Measurements from ENCODE around the gene MAPKAPK2.

The MAPKAPK2 gene

DNA sequence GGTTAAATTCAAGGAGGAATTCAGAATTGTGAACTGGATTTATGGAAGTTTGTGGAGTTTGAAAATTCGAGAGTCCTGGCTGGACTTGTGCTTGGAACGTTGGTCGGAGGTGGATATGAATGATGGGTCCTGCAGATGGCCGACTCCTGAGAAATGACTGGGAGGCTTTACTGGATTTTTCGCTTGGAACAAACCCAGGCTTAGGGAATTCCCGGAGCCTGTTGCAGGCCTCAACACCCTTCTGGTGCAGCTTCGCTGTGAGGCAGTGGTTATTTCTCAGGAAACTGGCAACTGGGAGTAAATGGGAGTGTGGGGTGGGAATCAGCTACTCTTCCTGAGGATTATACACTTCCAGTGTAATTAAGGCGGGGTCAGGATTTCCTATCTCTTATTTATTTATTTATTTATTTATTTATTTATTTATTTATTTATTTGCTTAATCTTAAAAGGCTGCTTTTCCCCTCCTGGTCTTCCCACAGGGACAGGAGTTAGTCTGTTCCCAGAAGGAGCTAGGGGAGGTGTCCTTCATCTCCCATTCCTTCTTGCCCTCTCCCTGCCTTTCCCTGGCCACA is 21.1 kb downstream of the MAPKAPK2 start:
- no peak for DNase-seq

DNA sequence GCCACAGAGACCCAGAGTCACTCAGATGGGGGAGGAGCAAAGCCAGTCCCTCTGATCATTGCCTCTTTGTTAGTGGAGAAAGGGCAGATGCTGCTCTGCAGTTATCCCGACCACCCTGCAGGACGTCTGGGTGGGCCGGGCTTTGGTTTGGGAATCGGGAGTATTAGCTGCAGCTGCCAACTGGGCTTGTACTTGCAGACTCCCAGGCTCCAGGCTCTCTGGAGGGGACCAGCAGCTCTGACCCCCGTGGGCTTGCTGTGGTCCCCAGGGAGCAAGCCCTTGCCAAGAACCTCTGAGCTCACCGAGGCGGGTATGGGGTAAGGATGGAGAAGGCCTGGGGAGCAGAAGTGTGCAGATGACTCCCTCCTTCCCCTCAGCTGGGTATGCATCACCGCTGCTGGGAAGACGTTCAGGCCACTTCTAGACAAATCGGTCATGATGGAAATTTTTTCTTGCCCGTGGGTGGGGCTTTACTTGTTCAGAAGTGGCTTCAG is 21.6 kb downstream of the MAPKAPK2 start:
- DNase-seq = no peak

DNA sequence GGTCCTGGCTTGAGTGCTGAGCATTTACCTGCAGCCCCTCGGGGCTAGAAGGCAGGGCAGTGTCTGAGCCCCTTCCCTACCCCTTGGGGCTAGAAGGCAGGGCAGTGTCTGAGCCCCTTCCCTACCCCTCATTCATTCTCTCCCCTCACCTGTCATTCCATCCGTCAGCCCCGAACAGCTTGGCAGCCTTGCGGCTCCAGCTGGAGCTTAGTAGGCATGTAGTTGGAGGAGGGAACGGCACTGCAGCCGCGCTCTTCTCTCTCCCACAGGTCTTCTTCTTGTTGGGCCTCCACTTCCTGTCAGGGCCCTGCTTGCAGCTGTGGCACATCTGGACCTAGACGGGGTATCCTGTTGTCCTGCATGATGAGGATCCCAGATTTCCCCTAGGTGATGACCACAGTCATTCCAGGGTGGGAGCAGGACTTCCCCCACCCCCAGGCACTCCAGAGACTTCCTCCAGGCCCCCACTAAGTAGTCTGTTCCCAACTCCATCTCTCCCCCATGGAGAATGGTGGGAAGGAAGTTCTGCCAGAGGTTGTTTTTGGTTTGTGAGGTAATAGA is 22.2 kb downstream of the MAPKAPK2 start:
- no peak for DNase-seq

DNA sequence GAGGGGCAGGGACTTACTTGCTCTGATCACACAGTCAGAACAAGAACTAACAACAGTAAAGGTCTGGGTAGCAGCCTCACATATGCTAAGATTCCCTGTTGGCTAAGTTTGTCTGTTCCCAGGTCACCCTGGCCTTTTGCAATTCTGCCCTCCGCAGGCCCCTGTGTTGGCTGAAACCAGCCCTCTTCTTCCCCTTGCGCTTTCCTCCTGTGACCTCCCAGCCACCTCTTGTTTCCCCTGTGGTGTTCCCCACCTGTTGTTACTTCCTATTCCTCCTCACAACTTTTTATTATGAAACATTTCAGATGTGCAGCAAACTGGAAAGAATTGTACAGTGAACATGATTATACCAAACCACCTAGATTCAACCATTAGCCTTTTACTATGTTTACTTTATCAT is 23.4 kb downstream of the MAPKAPK2 start:
- no peak for DNase-seq

DNA sequence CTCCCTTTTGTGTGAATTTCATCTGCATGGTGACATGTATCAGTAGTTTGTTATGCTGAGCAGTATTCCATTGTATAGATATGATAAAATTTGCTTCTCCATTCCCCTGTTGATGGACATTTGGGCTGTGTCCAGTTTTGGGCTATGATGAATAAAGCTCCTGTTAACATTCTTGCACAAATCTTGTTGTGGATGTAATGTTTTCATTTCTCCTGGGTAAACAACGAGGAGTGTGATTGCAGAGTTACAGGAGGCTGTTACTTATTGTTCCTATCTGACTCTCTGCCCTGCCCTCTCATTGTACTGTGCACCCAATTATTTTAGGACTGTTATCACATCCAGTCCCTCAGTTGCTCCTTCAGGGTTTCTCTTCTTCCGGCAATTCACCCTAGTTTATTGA is 24.2 kb downstream of the MAPKAPK2 start:
- no peak for DNase-seq

DNA sequence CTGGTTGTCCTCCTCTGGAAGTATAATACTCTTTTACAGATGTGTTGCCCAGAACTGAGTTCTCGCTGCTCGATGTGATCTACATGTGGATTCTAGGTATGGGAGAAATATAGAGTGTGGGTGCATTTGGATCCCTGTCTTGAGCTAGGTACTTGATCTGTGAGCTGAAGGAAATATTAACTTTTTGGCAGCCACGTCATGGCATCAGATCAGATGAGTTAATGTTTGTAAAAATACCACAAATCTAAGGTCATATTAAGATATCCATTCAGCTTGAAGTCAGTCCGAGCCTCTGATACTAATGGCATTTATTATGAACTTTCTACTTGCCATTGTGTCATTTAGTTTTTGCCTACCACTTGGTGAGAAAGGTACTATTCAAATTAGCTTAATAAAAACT is 24.6 kb downstream of the MAPKAPK2 start:
- DNase-seq = no peak

DNA sequence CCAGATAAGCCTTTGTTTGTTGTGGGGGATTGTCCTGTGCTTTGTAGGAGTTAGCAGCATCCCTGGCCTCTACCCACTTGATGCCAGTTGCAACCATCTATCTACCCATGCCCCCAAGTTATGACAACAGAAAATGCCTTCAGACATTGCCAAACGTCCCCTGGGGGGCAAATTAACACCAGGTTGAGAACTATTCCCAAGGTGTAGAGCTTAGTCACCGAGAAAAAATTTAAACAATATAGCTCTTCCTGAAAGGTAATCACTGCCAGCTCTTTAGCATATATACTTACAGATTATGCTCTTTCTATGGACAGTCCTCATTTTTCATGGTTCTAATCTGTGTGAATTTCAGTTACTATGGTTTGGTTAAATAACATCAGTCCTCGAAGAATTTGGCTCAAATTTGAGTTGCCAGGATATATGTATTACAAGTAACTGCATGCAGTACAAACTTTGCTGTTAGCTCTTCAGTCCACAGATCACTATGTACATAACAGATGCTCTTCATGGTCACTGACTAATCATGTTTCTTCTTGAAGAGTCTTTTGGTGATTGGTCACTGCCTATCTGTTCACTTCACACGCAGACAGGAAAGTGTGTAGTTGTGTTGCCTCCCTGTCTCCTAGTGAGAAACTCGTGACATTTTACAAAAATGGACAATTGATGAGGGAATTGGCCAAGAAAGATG is 25.2 kb downstream of the MAPKAPK2 start:
- DNase-seq = no peak

DNA sequence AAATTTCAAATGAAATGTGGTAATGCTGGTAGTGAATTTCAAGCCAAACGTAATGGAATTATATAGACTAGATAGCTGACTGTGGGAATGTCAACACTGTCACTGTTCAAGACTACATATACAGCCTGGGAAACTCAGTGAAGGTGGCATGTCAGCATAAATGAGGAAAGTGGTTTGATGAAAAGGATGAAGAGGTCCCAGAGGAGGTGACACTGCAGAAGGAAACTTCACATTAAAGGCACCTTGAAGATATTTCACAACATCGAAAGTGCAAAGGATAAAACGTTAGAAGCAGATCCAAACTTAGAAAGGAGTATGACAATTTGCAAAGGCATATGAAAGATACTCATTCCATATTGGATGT is 25.7 kb downstream of the MAPKAPK2 start:
- DNase-seq = no peak

DNA sequence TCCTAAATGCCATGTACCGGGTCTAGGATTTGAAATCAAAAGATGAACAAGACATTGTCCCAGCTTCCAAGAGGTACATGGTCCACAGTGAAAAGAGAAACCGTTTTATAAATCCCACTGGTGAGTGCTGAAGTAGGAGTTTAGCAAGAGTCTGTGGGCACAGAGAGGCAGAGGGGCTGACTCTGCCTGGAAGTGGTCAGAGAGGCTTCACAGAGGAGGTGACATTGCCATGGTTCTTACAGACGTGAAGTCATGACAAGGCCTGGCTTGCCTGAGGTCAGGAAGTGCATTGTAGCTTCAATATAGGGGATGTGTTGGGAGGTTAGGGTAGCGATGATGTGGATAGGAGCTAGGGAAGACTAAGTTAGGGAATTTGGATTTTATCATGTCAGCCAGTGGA is 28.4 kb downstream of the MAPKAPK2 start:
- DNase-seq = no peak

DNA sequence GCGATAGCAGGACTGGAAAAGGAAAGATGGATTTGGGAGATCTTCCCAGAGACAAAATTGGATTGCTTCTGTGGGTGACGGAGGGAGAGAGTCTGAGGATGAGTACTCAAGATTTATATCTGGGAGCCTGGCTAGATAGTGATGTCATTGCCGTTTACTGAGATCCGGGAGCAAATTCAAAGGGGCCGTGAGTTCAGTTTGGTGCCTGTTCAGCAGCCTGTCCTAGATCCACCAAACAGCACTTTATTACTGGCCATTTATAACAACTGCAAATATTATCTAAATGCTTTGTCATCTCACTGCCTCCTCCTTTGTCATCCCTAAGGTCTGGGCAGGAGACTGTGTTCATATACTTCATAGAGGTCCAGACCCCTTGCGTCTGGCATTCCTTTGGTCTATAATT is 29.2 kb downstream of the MAPKAPK2 start:
- DNase-seq = no peak

DNA sequence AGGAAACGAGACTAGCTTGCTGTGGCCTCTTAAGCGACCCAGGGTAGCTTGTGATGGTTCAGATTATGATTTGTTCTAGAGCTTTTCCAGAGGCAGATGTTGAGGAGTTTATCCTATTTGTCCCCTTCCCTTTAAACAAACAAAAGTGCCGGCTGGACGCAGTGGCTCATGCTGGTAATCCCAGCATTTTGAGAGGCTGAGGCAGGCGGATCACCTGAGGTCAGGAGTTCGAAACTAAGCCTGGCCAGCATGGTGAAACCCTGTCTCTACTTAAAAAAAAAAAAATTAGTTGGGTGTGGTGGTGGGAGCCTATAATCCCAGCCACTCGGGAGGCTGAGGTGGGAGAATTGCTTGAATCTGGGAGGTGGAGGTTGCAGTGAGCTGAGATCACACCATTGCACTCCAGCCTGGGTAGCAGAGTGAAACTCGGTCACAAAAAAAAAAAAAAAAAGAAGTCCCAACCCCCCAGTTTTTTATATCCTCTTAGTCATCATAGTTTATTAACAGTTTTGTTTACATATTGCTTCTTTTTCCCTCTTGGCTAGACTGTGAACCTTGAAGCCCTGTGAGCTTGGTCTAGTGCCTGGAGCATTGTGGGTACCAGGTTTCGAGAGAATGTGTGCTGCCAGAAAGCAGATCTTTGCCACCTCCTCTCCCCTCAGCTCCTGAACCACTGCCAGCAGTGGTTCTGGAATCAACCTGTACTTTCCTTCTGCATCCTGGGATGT is 29.8 kb downstream of the MAPKAPK2 start:
- no peak for DNase-seq

DNA sequence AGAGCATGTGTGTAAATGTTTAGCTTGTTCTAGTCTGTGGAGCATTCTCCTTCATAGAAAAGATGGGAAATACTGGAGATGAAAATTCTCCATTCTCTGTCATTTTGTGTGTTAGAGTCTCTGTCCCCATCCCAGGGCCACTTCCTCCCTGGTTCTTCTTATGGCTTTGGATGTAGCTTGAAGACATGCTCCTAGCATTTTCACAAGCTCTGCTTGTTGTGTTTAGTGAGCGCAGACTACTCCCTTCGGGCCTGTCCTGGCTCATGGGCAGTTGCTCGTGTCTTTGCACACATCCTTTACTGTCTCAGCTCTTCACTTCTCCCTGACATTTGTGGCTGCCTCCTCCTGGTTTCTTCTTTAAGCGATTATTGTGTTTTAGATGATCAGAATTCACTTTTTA is 30.4 kb downstream of the MAPKAPK2 start:
- DNase-seq = no peak

DNA sequence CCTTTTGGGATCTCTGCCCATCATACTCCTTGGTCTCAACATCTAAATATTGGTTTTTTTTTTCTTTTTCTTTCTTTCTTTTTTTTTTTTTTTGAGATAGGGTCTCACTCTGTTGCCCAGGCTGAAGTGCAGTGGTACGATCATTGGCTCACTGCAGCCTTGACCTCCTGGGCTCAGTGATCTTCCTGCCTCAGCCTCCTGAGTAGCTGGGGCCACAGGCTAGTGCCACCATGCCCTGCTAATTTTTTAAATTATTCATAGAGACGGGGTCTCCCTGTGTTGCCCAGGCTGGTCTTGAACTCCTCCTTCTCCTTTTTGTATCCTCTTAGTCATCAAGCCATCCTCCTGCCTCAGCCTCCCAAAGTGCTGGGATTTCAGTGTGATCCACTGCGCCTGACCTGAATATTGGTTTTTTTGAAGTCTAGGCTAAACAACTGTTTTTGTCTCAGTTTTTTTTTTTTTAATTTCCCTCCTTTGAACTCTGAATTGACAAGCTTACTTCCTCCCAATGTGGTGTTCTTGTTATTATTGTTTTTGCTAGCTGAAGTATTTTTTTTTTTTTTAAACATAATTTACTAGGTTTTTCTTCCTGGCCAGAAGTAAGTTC is 30.9 kb downstream of the MAPKAPK2 start:
- DNase-seq = no peak

DNA sequence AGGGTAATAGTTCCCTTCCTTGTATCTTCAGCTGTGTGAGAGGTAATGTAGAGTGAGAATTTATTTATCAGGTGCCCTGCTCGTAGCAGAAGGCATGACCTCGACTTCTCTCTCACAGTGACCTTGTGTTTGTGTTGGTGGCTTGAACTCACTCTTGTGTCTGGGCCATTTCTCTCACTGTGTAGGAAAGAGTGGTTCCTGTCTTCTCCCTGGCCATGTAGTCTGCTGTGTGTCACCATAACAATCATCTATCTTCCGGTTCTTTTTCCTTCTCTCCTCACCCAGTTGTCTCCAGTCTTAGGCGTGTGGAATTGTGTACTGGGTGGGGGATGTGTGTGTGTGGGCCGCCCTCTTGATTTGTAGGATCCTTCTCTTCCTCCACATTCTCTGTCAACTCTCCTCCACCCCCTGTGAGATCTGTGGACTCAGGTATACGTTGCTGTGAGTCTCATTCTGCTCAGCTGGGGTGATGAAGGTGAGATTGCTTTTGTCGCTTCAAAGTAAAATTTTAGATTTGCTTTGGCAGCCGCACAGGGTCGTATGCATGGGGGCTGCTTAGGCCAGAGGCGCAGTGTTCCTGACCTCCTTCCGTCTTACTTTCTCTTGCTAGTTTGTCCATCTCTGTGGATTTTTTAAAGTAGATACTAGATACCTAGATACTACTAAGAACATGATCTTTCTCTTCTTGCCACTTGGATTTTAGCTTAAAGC is 31.6 kb downstream of the MAPKAPK2 start:
- DNase-seq = no peak

DNA sequence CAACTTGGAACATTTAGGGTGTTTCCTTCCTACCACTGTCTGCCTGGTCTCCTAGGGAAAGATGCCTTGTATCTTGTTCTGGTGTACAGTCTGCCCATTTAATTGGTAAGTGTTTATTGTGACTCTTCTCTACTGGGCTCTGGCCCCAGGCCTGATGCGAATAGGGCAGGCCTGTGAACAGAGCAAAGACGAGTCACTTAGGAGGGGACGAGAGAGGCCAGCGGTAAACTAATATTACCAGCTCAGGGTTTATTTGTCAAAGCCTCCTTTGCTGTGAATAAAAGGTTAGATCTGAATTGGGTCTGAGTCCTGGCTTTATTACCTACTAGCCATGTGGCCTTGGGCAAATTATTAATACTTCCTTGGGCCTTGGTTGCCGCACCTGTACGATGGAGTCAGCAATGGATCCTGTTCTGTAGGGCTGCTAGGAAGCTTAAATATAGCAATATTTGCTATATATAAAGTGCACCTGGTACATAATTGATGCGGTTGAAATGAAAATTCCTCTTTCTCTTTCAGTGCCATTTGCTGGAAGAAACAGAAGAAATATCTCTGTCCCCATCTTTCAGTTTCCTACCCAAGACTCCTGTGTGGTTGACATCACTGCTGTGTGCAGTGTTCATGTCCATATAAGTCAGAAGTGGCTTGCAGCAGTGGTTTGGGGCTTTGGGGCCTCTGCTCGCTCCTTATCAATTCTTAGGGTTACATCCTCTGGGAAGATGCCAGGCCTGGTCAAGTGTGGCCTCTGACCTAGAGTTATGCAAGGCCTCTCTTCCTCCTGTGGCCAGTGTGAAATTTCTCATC is 32.4 kb downstream of the MAPKAPK2 start:
- no peak for DNase-seq

DNA sequence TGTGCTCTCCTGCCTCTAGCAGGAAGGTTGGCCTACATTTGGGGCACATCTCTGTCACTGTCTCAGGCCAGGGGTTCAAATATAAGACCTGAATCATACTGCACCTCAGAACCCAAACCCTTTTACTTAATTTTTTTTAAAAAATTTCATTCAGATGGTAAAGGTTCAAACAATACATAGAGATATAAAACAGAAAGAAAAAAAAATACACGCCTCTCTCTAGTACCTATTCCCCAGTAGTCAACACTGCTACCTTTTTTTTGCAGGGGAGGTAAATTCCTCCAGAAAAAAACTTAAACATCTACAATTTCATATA is 32.9 kb downstream of the MAPKAPK2 start:
- DNase-seq = no peak

DNA sequence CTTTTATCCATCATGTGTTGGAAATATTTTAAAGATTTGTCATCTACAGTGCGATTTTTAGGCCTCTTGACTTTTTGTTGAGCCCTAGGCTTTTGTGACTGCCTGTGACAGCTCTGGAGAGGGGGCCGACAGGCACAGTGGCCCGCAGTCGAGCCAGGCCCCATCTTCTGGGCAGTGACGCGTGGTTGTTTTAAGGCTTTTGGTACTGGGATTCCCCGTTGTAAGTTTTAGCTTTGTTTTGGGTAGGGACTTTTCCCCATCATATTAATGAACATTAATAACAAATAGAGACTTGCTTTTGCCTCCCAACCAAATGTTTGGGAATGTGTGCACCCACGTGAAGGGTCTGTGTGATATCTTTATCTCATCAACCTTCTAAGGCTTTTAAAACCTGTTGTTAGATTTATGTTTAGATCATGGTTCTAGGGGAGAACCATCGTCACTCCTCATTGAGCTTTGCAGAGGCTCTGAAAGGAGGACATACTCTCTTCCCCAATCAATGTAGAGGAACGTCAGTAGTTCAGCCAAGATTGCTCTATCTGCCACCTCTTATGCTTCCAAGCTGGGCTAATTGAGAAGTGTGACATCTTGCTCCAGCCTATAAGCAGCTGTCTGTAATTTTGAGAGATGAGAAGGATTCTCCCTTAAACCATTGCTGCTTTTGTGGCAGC is 34.6 kb downstream of the MAPKAPK2 start:
- no peak for DNase-seq

DNA sequence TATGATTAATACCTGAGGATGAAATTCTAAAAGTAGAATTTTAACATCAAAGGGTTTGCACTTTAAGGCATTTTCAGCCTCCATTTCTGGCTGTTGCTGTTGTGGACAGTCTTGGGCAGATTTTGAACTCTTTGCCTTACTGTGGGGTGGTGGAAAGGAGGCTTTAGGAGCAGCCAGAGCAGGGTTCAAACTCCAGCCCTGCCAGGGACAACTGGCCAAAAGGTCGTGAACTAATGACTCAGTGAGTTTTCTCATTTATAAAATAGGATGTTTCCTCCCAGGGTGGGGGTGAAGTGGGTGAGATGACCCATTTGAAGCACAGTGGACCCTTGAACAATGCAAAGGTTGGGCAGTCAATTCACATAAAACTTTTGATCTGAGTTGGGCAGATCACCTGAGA is 36.7 kb downstream of the MAPKAPK2 start:
- no peak for DNase-seq

DNA sequence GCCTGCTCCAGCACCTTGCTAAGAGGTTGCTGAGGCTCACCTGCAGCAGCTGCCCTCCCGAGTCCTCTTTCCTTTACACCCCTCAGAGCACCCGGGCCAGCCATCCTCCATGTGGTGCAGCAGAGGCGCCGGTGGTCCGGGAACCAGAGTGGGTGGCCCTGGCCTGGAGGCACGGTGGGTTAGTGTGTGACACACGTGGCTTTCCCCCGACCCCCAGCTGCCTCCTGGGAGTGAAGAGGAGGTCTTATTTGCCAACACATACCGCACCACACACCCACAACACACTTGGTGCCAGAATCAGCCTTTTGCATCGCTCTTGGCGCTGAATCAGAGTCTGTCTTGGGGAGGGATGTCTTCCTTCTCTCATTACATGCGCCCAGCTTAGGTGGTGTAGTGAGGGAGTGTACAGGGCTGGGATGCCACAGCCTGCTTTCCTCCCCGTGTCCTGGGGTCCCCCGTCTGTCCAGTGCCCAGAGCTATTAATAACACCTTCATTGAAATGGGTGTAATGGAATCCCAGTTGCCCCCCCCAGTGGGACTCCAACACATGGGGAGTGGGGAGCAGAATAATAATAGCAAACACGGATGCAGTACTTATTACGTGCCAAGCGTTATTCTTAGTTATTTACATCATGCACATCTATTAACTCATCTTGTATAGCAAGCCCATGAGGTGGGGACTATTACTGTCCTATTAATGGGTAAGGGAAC is 38.2 kb downstream of the MAPKAPK2 start:
- DNase-seq = no peak

DNA sequence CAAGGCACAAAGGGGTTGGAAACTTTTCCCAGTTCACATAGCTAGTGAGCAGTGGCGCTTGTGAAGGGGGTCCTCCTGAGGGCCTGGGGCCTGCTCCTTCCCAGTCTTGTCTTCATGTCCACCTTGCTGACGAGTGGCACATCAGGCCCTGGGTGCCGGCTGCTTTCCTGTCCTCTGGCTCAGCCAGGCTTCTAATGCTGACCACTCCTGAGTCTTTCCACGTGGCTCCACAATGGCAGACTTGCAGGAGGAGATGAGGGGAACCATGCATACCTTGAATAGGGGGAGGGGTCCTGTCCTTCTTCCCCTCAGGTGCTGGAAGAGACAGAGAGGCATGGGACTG is 38.7 kb downstream of the MAPKAPK2 start:
- no peak for DNase-seq

DNA sequence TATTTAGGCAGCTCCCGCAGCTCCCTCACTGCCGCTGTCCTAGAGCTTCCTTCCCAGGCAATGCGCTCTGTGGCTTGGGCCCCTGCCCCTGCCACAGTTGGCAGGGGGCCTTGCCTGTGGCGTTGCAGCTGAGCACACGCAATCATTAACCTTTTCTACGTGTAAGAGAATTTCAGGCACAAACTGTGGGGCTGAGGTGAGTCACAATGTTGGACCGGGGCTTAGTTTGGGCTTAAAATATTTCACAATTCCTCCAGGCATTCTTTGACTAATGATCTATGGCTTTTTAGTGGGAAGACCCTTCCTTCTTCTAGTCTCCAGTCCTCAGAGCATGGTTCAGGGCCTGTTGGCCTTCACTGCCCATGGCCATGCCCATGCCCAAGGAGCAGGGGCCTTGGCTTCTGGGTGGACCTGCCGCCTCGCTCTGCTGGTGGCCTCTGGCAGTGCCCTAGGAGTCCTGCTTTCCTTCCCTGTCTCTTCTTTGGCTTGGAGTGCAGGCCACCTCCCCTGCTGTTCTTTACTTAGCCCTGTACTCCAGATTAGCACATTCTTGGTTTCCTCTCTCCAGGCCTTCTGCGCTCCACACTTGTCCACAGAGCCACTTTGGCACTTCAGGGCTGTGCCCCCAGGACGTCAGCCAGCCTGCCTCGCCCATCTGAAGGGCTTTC is 39.2 kb downstream of the MAPKAPK2 start:
- DNase-seq = no peak
